Kasumi-1 (cell line): Measurements from ENCODE around the gene ASXL1.

Experiments
- DNase-seq, 2 experiments: peaks; one replicate each; lab custom pipeline; 2025; lab: John Stamatoyannopoulos, UW

The ASXL1 gene

GRCh38 chr20:32440069-32440757, 82.1 kb downstream of the ASXL1 start:
- DNase-seq: no peak

DNA sequence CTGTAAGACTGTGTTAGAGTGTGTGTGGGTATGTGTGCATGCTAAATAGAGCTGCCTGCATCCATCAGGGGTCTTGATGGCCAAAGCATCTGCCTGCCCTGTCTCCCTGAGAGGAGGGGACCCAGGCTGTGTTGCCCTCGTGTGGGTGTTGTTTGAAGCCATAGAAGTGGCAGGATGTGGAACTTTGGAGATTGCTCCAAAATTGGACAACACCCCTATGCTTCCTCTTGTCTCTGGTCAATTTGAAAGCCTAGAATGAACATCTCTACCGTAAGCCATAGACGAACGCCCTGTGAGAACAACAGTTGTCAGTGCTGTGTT, 82.6 kb downstream of the ASXL1 start:
- no peak for DNase-seq

DNA sequence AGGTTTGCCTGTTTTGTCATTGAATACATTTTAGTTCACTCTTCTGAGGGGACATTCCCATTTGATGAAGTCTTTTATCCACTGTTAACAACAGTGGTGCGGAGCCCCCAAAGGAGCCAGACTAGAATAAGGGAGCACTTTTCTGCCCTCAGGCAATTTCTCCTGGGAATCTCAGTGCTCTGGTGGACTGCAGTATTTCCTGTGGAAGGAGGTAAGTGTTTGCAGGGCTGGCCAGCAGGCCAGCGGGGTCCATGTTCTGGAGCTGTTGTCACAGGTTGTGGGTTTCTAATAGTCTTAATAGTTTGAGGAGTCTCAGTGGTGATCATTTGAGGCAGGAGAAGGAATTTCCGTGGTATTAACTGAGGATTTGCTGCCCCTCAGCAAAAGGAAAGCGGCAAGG, 83.5 kb downstream of the ASXL1 start:
- no peak for DNase-seq

- DNase-seq: no peak
Observed at GRCh38 chr20:32442630-32443373, 84.7 kb downstream of the ASXL1 start.

GRCh38 chr20:32443386-32443974, 85.3 kb downstream of the ASXL1 start:
- peak; percentile 6 to 16 for DNase-seq

DNA sequence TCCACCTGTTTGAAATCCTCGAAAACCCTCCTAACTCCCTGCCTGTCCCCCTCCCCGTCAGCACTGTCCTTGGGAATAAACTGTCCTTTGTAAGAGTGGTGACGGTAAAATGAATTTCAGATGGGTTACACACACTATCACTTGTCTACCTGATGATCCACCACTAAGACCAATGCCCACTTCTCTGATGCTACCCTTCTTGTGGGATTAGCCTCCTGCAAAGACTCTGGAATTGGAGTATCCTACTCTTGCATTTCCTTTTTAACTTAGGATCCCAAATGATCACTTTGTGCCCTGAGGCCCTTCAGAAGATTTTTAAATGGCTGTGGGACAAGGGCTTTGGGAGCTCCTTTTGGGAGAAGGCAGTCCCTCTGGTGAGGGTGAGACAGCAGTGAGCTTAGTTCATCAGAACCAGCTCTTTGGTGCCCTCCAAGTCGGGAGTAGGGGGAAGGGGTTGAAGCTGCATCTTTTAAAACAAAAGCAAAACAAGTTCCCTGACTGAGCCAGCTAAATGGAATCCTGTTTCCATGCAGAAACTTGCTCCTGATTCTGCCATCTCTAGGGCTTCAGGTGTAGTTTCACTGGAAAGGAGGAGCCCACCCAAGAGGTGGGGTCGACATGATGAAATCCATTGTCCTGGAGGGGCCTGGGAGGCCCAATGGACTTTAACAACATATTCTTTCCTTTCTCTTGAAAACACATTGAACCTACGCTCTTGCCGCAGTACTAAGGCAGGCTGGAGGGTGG, 86.5 kb downstream of the ASXL1 start:
- DNase-seq: no peak

- no peak for DNase-seq
Observed at GRCh38 chr20:32445539-32446273, 87.6 kb downstream of the ASXL1 start.

GRCh38 chr20:32446301-32447100, 88.4 kb downstream of the ASXL1 start:
- no peak for DNase-seq

- no peak for DNase-seq
Observed at GRCh38 chr20:32447136-32448027, 89.3 kb downstream of the ASXL1 start.

DNA sequence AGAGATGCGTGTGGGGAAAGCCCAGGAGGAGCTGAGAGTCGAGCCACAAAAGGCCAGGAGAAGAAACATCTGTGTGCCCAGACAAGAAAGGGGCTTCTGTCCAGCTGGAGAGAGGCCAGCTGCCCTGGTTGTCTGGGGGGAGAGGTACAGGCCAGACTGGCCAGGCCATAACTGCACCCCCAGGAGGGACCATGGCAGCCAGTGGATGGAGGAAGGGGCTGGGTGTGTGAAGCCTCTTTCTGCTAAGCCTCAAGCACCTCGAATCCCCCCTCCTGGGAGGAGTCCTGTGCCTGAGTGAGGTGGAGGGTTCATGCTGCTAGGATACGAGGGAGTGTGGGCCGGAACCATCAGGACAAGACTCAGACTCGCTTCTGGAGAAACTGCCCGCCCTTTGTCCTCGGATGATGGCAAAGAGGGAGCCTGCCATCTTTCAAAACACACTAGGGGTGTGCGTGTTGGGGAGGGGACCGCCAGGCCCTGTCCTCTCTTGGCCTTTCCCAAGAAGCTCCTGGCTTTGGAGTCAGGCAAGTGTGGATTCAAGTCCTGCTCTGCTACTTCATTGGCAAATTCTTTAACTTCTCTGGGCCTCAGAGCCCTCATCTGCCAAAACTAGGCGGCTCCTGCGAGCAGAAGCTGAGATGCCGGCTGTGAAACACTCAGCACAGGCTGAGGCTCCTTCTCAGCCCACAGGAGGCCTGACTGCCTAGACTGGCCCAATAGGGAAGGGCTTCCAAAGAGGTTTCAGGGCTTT, 90.3 kb downstream of the ASXL1 start:
- no peak for DNase-seq

- peak; percentile 5 to 19 for DNase-seq
Observed at GRCh38 chr20:32449057-32449889, 91.1 kb downstream of the ASXL1 start.

GRCh38 chr20:32449890-32450401, 91.8 kb downstream of the ASXL1 start:
- DNase-seq: peak; percentile 24 to 35

GRCh38 chr20:32450484-32451061, 92.4 kb downstream of the ASXL1 start:
- no peak for DNase-seq

- DNase-seq: no peak
Observed at GRCh38 chr20:32451340-32451681, 93.2 kb downstream of the ASXL1 start.

- peak; percentile 10 to 12 for DNase-seq
Observed at GRCh38 chr20:32451682-32452461, 93.7 kb downstream of the ASXL1 start.

- DNase-seq: no peak
Observed at GRCh38 chr20:32452776-32453466, 94.8 kb downstream of the ASXL1 start.
